Stimulated activated memory B cell treated with anti-CD40 and anti-IgM and Interleukin-4, amounts not matched to agents 10 μg/mL and 1 μg/mL and 100 μg/mL, for 72 hours (primary cell): ENCODE data around the gene HRNR.
"Not testable (repeated sequence)": the region's sequence is repeated elsewhere in the genome, so short reads cannot be mapped to it uniquely, and the experiment has no call there.

Experiments used
- ATAC-seq: fragments of 150-1000 bp; cut with Tn5 transposase; 2 replicates; pipeline ENCODE4 v1.10.0; 2021
- H3K27ac Mint-ChIP-seq: one replicate; pipeline ENCODE4 v1.8.0; 2022; ENCODE audit warnings: mild to moderate bottlenecking, mixed read lengths
- H3K27me3 Mint-ChIP-seq: one replicate; pipeline ENCODE4 v1.8.0; 2022; ENCODE audit warnings: mixed read lengths
- H3K36me3 Mint-ChIP-seq: one replicate; pipeline ENCODE4 v1.8.0; 2022; ENCODE audit warnings: mixed read lengths
- H3K4me1 Mint-ChIP-seq: one replicate; pipeline ENCODE4 v1.8.0; 2022; ENCODE audit warnings: mixed read lengths
- H3K4me3 Mint-ChIP-seq: one replicate; pipeline ENCODE4 v1.8.0; 2022; ENCODE audit warnings: mild to moderate bottlenecking, moderate library complexity, mixed read lengths
- H3K9me3 Mint-ChIP-seq: one replicate; pipeline ENCODE4 v1.8.0; 2022; ENCODE audit warnings: mixed read lengths

Gene HRNR

GRCh38 chr1:152224093-152224492, at the start of gene HRNR:
TSS of gene HRNR (minus strand) at chr1:152224193. CDS start at chr1:152223253, 940 bp downstream.
- H3K9me3 Mint-ChIP-seq: no peaks in the 10 kb centered on the region
- no peak within 1 kb of the TSS for H3K4me3 Mint-ChIP-seq
- H3K27ac Mint-ChIP-seq: no peak within 1 kb of the TSS
- ATAC-seq: no peak
- no peaks in the 10 kb centered on the region for H3K4me1 Mint-ChIP-seq
- peaks cover 49% of the 10 kb centered on the region for H3K27me3 Mint-ChIP-seq
- no peaks in the 10 kb centered on the region for H3K36me3 Mint-ChIP-seq

GRCh38 chr1:152256394-152256793, 32.4 kb upstream of the HRNR start:
- H3K27ac Mint-ChIP-seq, H3K27me3 Mint-ChIP-seq, H3K4me1 Mint-ChIP-seq, H3K4me3 Mint-ChIP-seq, H3K9me3 Mint-ChIP-seq, H3K36me3 Mint-ChIP-seq, ATAC-seq: not testable (repeated sequence)

- H3K27ac Mint-ChIP-seq: no peak overlapping the region
- no peak for ATAC-seq
- peaks cover 4% of the 10 kb centered on the region for H3K9me3 Mint-ChIP-seq
- no peaks in the 10 kb centered on the region for H3K4me1 Mint-ChIP-seq
- no peaks in the 10 kb centered on the region for H3K36me3 Mint-ChIP-seq
- peaks cover 8% of the 10 kb centered on the region for H3K27me3 Mint-ChIP-seq
- H3K4me3 Mint-ChIP-seq: no peak overlapping the region
Measured at GRCh38 chr1:152252157-152252556, 28.2 kb upstream of the HRNR start.

GRCh38 chr1:152251391-152251790, 27.4 kb upstream of the HRNR start:
- no peaks in the 10 kb centered on the region for H3K36me3 Mint-ChIP-seq
- ATAC-seq: no peak
- H3K4me1 Mint-ChIP-seq: no peaks in the 10 kb centered on the region
- H3K4me3 Mint-ChIP-seq: no peak overlapping the region
- peaks cover 8% of the 10 kb centered on the region for H3K27me3 Mint-ChIP-seq
- H3K9me3 Mint-ChIP-seq: peaks cover 2% of the 10 kb centered on the region
- H3K27ac Mint-ChIP-seq: no peak overlapping the region

GRCh38 chr1:152247316-152247715, 23.3 kb upstream of the HRNR start:
- Mint-ChIP-seq H3K36me3 (no peaks in the 10 kb centered on the region), H3K4me1 (no peaks in the 10 kb centered on the region), H3K27ac (no peak overlapping the region), H3K4me3 (no peak overlapping the region), H3K27me3 (peaks cover 23% of the 10 kb centered on the region), H3K9me3 (no peaks in the 10 kb centered on the region)
- ATAC-seq: no peak

- Mint-ChIP-seq H3K9me3 (no peaks in the 10 kb centered on the region), H3K27ac (no peak overlapping the region), H3K27me3 (peaks cover 23% of the 10 kb centered on the region), H3K4me1 (no peaks in the 10 kb centered on the region), H3K36me3 (no peaks in the 10 kb centered on the region), H3K4me3 (no peak overlapping the region)
- no peak for ATAC-seq
Measured at GRCh38 chr1:152244576-152245273, 20.7 kb upstream of the HRNR start.

- Mint-ChIP-seq H3K27me3 (peaks cover 55% of the 10 kb centered on the region), H3K9me3 (peaks cover 2% of the 10 kb centered on the region), H3K27ac (no peak overlapping the region), H3K36me3 (no peaks in the 10 kb centered on the region), H3K4me3 (no peak overlapping the region), H3K4me1 (no peaks in the 10 kb centered on the region)
- no peak for ATAC-seq
Measured at GRCh38 chr1:152237093-152237492, 13.1 kb upstream of the HRNR start.

- peaks cover 33% of the 10 kb centered on the region for H3K27me3 Mint-ChIP-seq
- no peaks in the 10 kb centered on the region for H3K9me3 Mint-ChIP-seq
- H3K36me3 Mint-ChIP-seq: no peaks in the 10 kb centered on the region
- no peak overlapping the region for H3K27ac Mint-ChIP-seq
- no peaks in the 10 kb centered on the region for H3K4me1 Mint-ChIP-seq
- no peak for ATAC-seq
- H3K4me3 Mint-ChIP-seq: no peak overlapping the region
Measured at GRCh38 chr1:152228831-152229230, 4.8 kb upstream of the HRNR start.

- H3K4me1 Mint-ChIP-seq: no peaks in the 10 kb centered on the region
- no peak for ATAC-seq
- H3K36me3 Mint-ChIP-seq: no peaks in the 10 kb centered on the region
- peaks cover 19% of the 10 kb centered on the region for H3K27me3 Mint-ChIP-seq
- H3K4me3 Mint-ChIP-seq: no peak overlapping the region
- H3K9me3 Mint-ChIP-seq: no peaks in the 10 kb centered on the region
- H3K27ac Mint-ChIP-seq: no peak overlapping the region
Measured at GRCh38 chr1:152227310-152227928, 3.4 kb upstream of the HRNR start.

- no peaks in the 10 kb centered on the region for H3K36me3 Mint-ChIP-seq
- peaks cover 33% of the 10 kb centered on the region for H3K27me3 Mint-ChIP-seq
- no peaks in the 10 kb centered on the region for H3K4me1 Mint-ChIP-seq
- H3K4me3 Mint-ChIP-seq: no peak overlapping the region
- H3K27ac Mint-ChIP-seq: no peak overlapping the region
- no peaks in the 10 kb centered on the region for H3K9me3 Mint-ChIP-seq
- ATAC-seq: no peak
Measured at GRCh38 chr1:152225678-152226077, 1.7 kb upstream of the HRNR start.

- Mint-ChIP-seq H3K36me3 (no peaks in the 10 kb centered on the region), H3K4me3 (no peak overlapping the region), H3K27ac (no peak overlapping the region), H3K27me3 (peaks cover 33% of the 10 kb centered on the region), H3K9me3 (no peaks in the 10 kb centered on the region), H3K4me1 (no peaks in the 10 kb centered on the region)
- no peak for ATAC-seq
Measured at GRCh38 chr1:152220166-152221163, 3.5 kb downstream of the HRNR start.

- not testable (repeated sequence) for H3K4me1 Mint-ChIP-seq, H3K4me3 Mint-ChIP-seq, H3K36me3 Mint-ChIP-seq, ATAC-seq, H3K27ac Mint-ChIP-seq, H3K9me3 Mint-ChIP-seq
- H3K27me3 Mint-ChIP-seq: peaks cover 31% of the 10 kb centered on the region
Measured at GRCh38 chr1:152219438-152219837, 4.6 kb downstream of the HRNR start.

GRCh38 chr1:152218762-152219436, 5.1 kb downstream of the HRNR start:
- H3K4me3 Mint-ChIP-seq: no peak overlapping the region
- H3K27ac Mint-ChIP-seq: no peak overlapping the region

GRCh38 chr1:152215604-152216003, 8.4 kb downstream of the HRNR start:
- H3K4me1 Mint-ChIP-seq, H3K9me3 Mint-ChIP-seq, ATAC-seq, H3K36me3 Mint-ChIP-seq, H3K4me3 Mint-ChIP-seq, H3K27ac Mint-ChIP-seq: not testable (repeated sequence)
- H3K27me3 Mint-ChIP-seq: peaks cover 16% of the 10 kb centered on the region

More at GRCh38 chr1:152218762-152219436, 5.1 kb downstream of the HRNR start:
- Mint-ChIP-seq H3K9me3 (no peaks in the 10 kb centered on the region), H3K36me3 (no peaks in the 10 kb centered on the region), H3K27me3 (peaks cover 31% of the 10 kb centered on the region), H3K4me1 (no peaks in the 10 kb centered on the region)
- ATAC-seq: no peak

GRCh38 chr1:152214911-152215310, 9.1 kb downstream of the HRNR start:
- ATAC-seq, H3K27me3 Mint-ChIP-seq, H3K4me3 Mint-ChIP-seq, H3K36me3 Mint-ChIP-seq, H3K27ac Mint-ChIP-seq, H3K4me1 Mint-ChIP-seq, H3K9me3 Mint-ChIP-seq: not testable (repeated sequence)
